HuH-7 (cell line): ENCODE results near the gene QRICH1.

Source experiments
- DNase-seq: peaks from one replicate; pipeline ENCODE4 v3.0.0; 2011; ENCODE audit warnings: low spot score

The QRICH1 gene

DNA sequence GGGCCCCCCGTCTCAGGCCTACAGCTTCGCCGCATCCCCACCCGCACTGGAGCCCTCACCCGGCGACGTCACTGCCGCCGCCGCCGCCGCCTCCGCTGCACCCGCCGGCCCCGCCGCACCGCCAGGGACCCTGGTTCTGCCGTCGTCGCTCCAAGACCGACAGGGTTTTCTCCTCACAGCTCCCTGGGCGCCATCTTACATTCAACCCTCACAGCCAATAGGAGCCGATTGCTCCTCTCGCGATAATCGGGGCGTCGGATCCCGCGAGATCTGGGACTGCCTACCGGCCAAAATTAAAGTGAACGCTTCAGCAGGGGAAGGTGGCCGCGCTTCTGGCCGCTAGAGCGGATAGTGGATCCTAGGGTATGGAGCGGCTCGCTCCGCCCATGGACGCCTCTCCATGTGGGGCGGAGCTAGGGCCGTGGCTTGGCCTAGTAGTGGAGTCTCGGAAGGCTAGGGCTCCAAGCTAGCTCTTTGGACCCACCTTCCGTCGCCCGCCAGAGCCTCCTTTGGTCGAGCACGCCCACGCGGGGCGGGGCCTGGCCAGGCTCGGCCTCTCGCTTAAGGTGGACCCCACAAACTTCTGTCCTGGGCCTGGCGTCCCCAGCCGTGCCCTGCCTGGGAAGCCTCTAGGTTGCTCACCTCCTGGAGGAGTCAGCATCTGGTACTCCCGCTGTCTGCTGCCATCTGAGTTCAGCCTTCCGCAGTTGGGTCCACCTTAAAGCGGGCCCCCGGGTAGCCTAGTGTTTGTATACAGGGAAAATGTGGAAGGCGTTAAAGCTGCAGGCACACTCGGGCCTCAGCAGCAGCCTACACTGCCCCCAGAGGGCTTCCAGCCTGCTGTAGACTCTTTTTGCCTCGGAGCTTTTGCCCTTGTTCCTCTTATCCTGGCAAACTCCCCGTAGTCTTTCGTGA lies at the start of gene QRICH1:
Gene QRICH1, minus strand, starts transcription at position 219 of the 915 bp plus-strand sequence. CDS start 17,054 bp downstream, outside the sequence.
- DNase-seq = peak; percentile 91

- DNase-seq = no peak
Observed at GRCh38 chr3:49140080-49140479, 46.2 kb upstream of the QRICH1 start.

- DNase-seq = no peak
Observed at GRCh38 chr3:49135499-49135898, 41.6 kb upstream of the QRICH1 start.

DNA sequence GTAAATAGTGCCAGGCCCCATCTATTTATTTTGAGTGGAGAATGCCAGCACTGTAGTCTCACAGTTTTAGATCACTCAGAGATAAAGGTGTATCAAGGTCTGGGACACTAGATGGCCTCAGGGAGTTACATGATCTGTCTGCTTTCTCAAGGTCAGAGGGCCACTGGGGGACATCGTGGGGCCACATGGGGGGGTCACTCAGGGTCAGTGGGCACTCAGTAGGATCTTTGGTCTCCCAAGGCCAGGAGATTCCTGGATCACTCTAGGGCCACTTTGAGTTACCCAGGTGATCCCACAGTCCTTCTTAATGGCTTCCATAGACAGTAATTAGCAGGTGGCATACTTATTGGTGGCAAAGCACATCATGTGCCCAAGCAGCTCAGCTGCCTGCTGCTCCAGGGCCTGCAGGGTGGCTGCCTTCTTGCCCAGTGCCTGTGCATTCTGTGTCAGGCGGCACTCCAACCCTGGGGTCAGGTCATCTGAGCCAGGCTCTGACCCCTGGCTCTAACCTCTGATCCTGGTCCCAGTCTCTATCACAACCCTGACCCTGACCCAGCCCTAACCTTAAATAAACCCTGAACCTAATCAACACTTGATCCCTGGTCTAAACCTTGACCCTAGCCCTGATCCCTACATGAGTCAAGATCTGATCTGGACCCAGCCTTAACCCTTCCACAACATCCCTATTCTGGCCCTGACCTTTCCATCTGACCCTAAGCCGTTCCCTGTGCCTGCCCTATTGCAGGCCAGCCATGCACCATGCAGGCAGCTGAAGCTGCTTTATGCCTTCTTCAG lies 40.8 kb upstream of the QRICH1 start:
- DNase-seq = no peak

DNA sequence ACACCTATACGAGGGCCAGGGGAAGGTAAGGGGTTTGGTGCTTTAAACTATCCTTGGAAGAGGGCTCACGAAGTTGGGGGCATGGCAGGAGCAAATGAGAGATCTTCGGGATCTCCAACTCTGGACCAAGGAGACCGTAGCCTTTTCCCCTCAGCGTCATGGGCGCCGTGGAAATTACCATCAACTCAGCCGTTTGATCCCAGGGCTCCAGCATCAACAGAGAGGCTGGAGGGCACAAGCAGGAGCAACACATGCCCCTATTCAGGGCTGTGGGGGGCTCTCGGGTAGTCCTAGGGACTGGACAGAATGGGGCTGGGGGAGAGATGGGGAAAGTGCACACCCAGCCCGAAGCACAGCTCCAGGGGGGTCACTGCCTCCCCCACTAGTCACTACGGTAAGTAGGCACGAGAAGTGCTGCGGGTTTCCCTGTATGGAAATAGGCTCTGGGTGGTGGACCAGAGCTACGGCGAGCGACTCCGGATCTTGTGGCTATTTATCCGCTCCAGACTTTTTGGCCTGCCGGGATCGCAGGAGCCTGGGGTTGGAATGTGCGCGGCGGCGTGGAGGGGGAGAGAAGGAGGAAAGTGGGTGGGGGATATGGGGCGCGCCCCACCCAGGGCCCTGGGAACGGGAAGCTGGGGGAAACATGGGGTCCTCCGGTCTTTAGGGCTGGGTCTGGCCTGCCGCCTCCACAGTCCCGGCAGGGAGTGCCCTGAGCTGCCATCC lies 39.5 kb upstream of the QRICH1 start:
- peak; percentile 94 for DNase-seq

DNA sequence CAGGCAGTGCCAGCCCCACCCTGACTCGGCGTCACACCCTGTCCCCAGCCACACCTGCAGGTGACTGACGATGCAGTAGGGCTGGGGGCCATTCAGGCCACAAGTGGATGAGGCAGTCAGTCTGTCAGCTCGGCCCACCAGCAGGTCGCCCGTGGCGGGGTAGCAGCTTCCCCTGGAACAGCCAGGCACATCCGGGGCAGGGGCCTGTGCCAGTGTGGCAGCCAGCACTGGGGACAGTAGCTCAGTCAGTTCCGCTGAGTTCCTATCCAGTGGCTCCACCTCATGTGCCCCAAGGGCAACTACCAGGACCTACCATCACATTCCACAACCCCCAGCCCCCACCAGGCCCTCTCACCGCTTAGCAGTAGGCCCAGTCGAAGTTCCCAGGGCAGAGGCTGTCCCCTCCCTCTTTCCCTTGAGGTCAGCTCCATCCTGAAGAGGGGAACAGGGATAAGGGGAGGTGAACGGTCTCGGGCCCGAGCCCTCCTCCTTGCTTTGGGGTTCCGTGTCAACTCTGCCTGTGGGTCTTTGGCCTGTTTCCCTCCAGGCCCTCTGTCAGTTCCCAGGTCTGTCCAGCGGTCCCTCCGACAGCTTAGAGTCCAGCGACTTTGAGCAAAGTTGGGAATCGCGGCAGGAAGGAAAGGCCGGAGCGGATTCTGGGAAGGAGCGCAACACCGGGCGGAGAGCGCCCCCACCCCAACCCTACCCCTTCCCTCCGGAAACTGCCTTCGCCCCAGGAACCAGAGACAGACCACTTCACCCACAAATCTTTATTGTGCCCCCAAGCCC lies 38.8 kb upstream of the QRICH1 start, which contains the start of gene LAMB2:
Gene LAMB2, minus strand, starts transcription at position 614 of the 789 bp plus-strand sequence. Its CDS starts 183 bp downstream, at position 431.
- DNase-seq = peak; percentile 89

DNA sequence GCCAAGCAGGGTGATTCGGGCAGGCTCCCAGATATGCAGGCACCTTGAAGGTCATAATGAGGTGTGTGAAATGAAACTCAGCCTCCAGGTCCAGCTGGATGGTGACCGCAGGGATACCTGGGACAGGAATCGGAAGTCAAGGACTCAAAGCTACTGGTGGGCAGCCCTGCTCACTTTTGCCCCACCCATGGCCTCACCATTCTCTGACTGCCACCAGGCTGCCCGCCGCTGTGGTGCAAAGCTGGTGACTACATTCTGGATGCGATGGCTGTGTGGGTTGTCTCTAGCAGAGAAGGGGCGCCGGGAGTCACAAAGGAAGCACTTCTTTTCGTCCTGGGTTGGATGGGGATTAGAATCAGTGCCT lies 38.2 kb upstream of the QRICH1 start:
- no peak for DNase-seq

- no peak for DNase-seq
Observed at GRCh38 chr3:49131576-49131975, 37.7 kb upstream of the QRICH1 start.

- no peak for DNase-seq
Observed at GRCh38 chr3:49131040-49131439, 37.2 kb upstream of the QRICH1 start.

DNA sequence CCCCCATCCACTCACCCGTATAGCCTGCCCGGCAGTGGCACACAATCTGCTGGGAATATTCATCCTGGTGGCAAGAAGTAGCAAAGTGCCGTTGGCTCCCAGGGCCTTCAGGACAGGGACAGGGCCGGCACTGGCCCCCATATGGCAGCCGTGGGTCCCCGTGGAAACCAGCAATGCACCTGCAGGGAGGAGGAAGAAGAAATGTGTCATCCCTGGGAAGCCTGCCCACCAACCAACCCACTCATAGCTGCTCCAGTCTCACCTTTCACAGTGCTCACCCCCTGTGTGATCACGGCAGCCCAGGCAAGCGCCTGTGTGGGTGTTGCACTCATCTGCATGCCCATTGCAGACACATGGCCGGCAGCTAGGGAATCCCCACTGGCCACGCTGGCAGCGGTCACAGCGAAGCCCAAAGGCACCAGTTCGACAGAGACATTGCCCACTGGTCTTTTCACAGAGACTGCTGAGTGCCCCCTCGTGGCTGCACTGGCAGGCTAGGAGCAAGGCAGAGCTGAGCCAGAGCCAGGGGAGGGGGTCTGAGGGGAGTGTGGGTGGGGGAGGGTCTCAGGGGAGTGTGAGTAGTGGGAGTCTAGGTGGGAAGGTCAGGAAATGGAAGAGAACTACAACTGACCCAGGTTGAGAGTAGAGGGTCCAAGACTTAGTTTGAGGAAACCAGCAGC lies 31.3 kb upstream of the QRICH1 start:
- no peak for DNase-seq

GRCh38 chr3:49124203-49124602 lies 30.3 kb upstream of the QRICH1 start:
- no peak for DNase-seq

DNA sequence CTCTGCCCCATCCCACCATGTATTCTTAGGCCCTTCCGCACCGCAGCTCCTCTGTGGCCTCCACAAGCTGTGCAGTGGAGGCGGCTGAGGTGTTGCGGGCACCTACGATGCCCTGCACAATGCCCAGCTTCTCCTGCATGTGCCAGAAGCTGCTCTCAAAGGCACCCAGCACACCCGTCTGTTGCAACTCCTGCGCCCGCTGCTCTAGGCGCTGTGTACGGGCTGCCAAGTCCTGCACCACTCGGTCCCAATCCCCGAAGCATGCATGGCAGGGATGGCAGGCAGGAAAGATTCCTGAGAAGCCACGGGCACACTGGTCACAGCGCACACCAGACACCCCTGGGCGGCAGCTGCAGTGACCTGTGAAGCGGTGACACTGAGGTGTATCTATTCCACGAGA lies 29.8 kb upstream of the QRICH1 start:
- no peak for DNase-seq

- no peak for DNase-seq
Observed at GRCh38 chr3:49122886-49123545, 29.1 kb upstream of the QRICH1 start.

GRCh38 chr3:49122451-49122850 lies 28.6 kb upstream of the QRICH1 start:
- DNase-seq = no peak

- no peak for DNase-seq
Observed at GRCh38 chr3:49122022-49122421, 28.2 kb upstream of the QRICH1 start.

DNA sequence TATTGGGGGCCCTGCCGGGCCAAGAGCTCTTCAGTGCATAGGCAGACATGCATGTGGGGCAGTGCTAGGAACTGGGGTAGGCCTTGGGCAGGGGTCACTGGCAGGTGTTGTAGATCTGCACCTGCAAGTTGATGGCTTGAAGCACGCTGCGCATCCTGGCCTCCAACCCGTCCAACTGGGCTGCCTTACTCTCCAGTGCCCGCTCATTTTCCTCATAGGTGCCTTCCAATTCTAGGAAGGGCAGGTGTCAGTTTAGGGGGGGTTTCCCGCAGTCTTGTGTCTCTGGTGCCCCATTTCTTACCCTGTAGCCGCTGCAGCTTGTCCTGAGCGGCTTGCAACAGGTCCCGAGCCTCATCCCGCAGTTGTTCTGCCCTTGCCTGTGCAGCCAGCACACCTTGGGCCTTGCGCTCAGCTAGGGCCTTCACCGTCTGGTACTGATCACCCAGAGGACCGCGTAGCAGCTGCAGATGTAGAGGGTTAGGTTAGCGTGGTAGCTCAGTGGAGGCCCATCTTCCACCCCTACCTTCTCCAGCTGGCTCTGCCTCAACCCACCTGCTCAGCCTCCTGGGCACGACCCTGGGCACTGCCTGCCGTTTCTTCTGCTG lies 27.4 kb upstream of the QRICH1 start:
- DNase-seq = peak; percentile 34

GRCh38 chr3:49120438-49121131 lies 26.7 kb upstream of the QRICH1 start, which contains the start of gene USP19:
USP19 (minus strand) TSS chr3:49120823; CDS start chr3:49119145, 1,678 bp downstream.
- DNase-seq = peak; percentile 99

- DNase-seq = peak; percentile 33
Observed at GRCh38 chr3:49120096-49120437, 26.2 kb upstream of the QRICH1 start.

DNA sequence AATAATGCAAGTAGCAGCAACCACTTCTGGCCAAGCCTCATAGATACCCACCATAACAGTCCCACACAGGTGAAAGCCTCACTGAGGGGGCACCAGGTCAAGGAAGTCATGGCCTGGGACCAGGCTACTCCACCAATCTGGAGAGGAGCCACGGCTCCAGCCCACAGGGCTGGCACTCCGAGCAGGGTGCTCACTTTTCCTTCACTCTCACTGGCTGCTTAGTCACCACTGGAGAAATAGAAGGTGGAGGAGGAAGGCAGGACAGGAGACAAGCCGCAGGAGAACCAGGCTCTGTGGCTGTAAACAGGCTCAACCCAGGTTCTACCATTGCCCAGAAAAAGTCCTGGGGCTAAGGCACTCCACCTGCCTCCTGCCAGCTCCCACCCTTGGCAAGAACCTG lies 25.6 kb upstream of the QRICH1 start:
- DNase-seq = no peak
